ENCODE data around the gene TMA16. TPM values are rescaled to one million over a fixed set of nuclear protein-coding genes. Genes with fewer than 3 reads are reported as not detected.

Gene TMA16
- total RNA-seq, 2 donors from 2014 or later = 11.4 to 15.2 TPM

GRCh38 chr4:163523791-163524365, 29.4 kb downstream of the TMA16 start:
- no peaks in the 10 kb centered on the region for H3K9me3 ChIP-seq
- no peaks in the 10 kb centered on the region for H3K4me1 ChIP-seq
- DNase-seq (ENCODE audit: low spot score) = no peak
- peaks cover 25% of the 10 kb centered on the region for H3K36me3 ChIP-seq
- H3K4me3 ChIP-seq = no peak overlapping the region
- no peak overlapping the region for H3K27ac ChIP-seq
- no peaks in the 10 kb centered on the region for H3K27me3 ChIP-seq
- no peak for TF ChIP-seq CTCF (IDR thresholded peaks at IDR 0.05)

DNA sequence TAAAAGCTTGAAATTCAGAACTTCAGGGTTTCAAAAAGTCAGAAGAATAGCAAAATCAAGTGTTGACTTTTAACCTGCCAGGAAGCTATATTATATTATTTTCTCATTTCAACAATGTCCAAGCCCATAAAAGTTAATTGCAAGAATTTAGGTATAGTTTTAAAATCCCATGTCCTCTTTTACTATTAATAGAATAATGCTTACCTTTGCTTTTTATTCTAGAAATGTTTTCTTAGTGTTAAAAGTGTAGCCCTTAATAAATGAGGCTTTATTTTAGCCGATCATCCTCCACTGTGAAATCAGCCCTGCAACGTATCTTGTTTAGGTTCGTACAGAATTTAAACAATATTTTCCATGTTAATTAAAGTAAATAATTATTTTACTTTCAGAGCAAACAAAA, 31.5 kb downstream of the TMA16 start:
- H3K4me3 ChIP-seq = no peak overlapping the region
- TF ChIP-seq CTCF (IDR thresholded peaks at IDR 0.05) = no peak
- H3K27ac ChIP-seq = no peak overlapping the region
- no peaks in the 10 kb centered on the region for H3K27me3 ChIP-seq
- H3K4me1 ChIP-seq = no peaks in the 10 kb centered on the region
- no peak for DNase-seq (ENCODE audit: low spot score)
- no peaks in the 10 kb centered on the region for H3K9me3 ChIP-seq
- H3K36me3 ChIP-seq = peaks cover 27% of the 10 kb centered on the region

DNA sequence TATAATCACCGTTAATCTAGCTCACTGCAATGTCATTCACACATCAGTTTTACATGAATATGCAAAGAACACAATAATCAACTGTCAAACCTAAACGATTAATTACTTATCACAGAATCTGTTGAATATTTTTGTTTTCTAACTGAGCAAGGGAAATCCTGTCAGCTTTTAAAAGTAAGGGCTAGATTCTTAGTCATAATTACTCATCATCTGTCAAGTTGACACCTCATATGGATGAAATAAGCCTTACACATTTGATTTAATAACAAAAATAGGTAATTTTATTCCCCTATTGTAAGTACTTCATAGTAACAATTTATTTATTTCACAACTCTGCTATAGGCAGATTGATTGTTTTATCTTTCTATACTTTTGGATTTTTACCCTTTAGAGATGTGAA, 32.7 kb downstream of the TMA16 start:
- H3K36me3 ChIP-seq = peaks cover 27% of the 10 kb centered on the region
- no peak for DNase-seq (ENCODE audit: low spot score)

DNA sequence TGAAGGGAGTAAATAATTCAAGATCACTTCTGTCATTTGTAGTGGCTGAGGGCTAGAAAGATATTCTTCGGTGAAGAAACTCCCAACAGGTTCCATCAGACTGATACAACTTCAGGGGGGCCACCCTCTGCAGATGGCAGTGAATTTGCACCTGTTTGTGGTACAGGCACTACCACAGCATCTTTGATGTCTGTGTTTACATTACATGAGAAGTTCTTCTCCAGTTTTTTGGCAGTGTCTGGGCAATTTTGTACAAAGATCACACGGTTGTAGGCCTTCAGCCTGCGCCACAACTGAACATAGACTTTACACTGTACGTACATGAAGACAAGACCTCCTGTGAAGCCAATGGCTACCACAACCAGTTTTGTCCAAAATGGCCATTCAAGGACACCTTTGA, 34.2 kb downstream of the TMA16 start:
- Histone ChIP-seq H3K27me3 (no peaks in the 10 kb centered on the region), H3K4me3 (no peak overlapping the region), H3K4me1 (no peaks in the 10 kb centered on the region), H3K9me3 (no peaks in the 10 kb centered on the region), H3K27ac (no peak overlapping the region), H3K36me3 (peaks cover 23% of the 10 kb centered on the region)
- TF ChIP-seq CTCF (IDR thresholded peaks at IDR 0.05) = no peak
- no peak for DNase-seq (ENCODE audit: low spot score)

More for the DNA sequence above, 32.7 kb downstream of the TMA16 start:
- Histone ChIP-seq H3K9me3 (no peaks in the 10 kb centered on the region), H3K27me3 (no peaks in the 10 kb centered on the region), H3K4me3 (no peak overlapping the region), H3K27ac (no peak overlapping the region), H3K4me1 (no peaks in the 10 kb centered on the region)
- no peak for TF ChIP-seq CTCF (IDR thresholded peaks at IDR 0.05)

DNA sequence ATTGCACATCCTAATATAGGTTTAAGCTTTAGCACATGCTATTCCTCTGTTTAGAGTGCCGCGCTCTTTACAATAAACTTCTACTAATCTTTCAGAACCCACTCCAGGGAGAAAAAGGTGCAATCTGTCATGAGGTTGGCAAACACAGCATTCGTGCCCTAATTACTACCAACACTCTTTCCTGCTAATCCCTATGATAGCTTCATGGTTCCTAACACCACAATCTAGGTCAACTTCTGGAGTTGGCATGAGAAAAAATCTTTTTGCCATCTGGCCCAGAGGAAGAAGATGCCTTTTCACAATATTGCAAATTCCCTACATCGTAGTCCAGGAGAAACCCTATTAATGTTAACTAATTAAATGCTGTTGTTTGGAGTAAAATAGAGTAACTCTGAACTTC, 39.6 kb downstream of the TMA16 start:
- no peak for DNase-seq (ENCODE audit: low spot score)
- Histone ChIP-seq H3K4me1 (no peaks in the 10 kb centered on the region), H3K36me3 (peaks cover 6% of the 10 kb centered on the region), H3K27me3 (no peaks in the 10 kb centered on the region), H3K4me3 (no peak overlapping the region), H3K27ac (no peak overlapping the region), H3K9me3 (no peaks in the 10 kb centered on the region)
- TF ChIP-seq CTCF (IDR thresholded peaks at IDR 0.05) = no peak

GRCh38 chr4:163535657-163536056, 41.2 kb downstream of the TMA16 start:
- TF ChIP-seq CTCF (IDR thresholded peaks at IDR 0.05) = no peak
- H3K9me3 ChIP-seq = no peaks in the 10 kb centered on the region
- H3K36me3 ChIP-seq = no peaks in the 10 kb centered on the region

More at GRCh38 chr4:163535657-163536056, 41.2 kb downstream of the TMA16 start:
- H3K4me1 ChIP-seq = no peaks in the 10 kb centered on the region
- H3K27ac ChIP-seq = no peak overlapping the region
- H3K27me3 ChIP-seq = no peaks in the 10 kb centered on the region
- no peak for DNase-seq (ENCODE audit: low spot score)
- no peak overlapping the region for H3K4me3 ChIP-seq
